Neural cell (in vitro differentiated cells): Measurements from ENCODE around the gene ZNF396.

Experiments
- POLR2AphosphoS5 ChIP-seq: IDR thresholded peaks from 2 replicates; pipeline ENCODE4 v1.6.1; 2012
- TF ChIP-seq, protein P1 (sequence below): IDR thresholded peaks from 2 replicates; pipeline ENCODE4 v1.6.1; 2012; ENCODE audit warnings: borderline replicate concordance

DNA sequence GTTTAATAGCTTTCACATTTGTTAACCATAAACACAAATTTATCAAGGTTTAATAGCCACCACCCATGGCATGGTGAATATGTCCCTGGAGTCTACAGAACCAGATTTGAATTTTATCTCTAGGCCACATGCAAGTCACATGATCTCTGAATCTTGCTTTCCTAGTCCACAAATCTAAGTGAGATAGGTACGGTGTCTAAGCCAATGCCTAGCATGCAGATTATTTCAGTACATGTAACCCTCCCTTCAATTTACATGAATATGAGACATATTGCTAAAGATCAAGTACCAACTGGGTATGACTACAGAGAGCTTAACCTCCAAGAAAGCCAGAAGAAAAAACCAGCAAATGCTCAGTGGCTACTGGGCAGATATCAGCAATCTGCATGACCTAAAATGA, 42.9 kb downstream of the ZNF396 start:
- TF ChIP-seq, protein P1, sequence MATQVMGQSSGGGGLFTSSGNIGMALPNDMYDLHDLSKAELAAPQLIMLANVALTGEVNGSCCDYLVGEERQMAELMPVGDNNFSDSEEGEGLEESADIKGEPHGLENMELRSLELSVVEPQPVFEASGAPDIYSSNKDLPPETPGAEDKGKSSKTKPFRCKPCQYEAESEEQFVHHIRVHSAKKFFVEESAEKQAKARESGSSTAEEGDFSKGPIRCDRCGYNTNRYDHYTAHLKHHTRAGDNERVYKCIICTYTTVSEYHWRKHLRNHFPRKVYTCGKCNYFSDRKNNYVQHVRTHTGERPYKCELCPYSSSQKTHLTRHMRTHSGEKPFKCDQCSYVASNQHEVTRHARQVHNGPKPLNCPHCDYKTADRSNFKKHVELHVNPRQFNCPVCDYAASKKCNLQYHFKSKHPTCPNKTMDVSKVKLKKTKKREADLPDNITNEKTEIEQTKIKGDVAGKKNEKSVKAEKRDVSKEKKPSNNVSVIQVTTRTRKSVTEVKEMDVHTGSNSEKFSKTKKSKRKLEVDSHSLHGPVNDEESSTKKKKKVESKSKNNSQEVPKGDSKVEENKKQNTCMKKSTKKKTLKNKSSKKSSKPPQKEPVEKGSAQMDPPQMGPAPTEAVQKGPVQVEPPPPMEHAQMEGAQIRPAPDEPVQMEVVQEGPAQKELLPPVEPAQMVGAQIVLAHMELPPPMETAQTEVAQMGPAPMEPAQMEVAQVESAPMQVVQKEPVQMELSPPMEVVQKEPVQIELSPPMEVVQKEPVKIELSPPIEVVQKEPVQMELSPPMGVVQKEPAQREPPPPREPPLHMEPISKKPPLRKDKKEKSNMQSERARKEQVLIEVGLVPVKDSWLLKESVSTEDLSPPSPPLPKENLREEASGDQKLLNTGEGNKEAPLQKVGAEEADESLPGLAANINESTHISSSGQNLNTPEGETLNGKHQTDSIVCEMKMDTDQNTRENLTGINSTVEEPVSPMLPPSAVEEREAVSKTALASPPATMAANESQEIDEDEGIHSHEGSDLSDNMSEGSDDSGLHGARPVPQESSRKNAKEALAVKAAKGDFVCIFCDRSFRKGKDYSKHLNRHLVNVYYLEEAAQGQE, result no peak
- no peak for TF ChIP-seq POLR2AphosphoS5
